ENCODE data around the gene UBE2V1.
A peak's percentile ranks its signal among the peaks of the same experiment; 100 is the strongest.

The UBE2V1 gene

GRCh38 chr20:50044353-50044960 lies 68.5 kb downstream of the UBE2V1 start:
- H3K4me1 Mint-ChIP-seq (ENCODE audit: low read depth), result peaks cover 23% of the 10 kb centered on the region
- H3K9me3 Mint-ChIP-seq, result no peaks in the 10 kb centered on the region

GRCh38 chr20:50043573-50044352 lies 69.2 kb downstream of the UBE2V1 start:
- no peak overlapping the region for H3K4me3 Mint-ChIP-seq
- H3K4me1 Mint-ChIP-seq (ENCODE audit: low read depth), result peaks cover 19% of the 10 kb centered on the region

More at GRCh38 chr20:50044353-50044960, 68.5 kb downstream of the UBE2V1 start:
- H3K36me3 Mint-ChIP-seq (ENCODE audit: low read depth), result no peaks in the 10 kb centered on the region
- H3K27ac Mint-ChIP-seq, result no peak overlapping the region
- H3K27me3 Mint-ChIP-seq, result peaks cover 10% of the 10 kb centered on the region
- no peak overlapping the region for H3K4me3 Mint-ChIP-seq

GRCh38 chr20:50042370-50043313 lies 70.3 kb downstream of the UBE2V1 start:
- H3K36me3 Mint-ChIP-seq (ENCODE audit: low read depth), result no peaks in the 10 kb centered on the region
- H3K9me3 Mint-ChIP-seq, result no peaks in the 10 kb centered on the region
- H3K27ac Mint-ChIP-seq, result no peak overlapping the region
- peaks cover 10% of the 10 kb centered on the region for H3K27me3 Mint-ChIP-seq
- H3K4me3 Mint-ChIP-seq, result no peak overlapping the region
- peaks cover 9% of the 10 kb centered on the region for H3K4me1 Mint-ChIP-seq (ENCODE audit: low read depth)

More at GRCh38 chr20:50043573-50044352, 69.2 kb downstream of the UBE2V1 start:
- no peaks in the 10 kb centered on the region for H3K36me3 Mint-ChIP-seq (ENCODE audit: low read depth)
- no peak overlapping the region for H3K27ac Mint-ChIP-seq
- no peaks in the 10 kb centered on the region for H3K9me3 Mint-ChIP-seq
- peaks cover 10% of the 10 kb centered on the region for H3K27me3 Mint-ChIP-seq

GRCh38 chr20:50041246-50041873 lies 71.6 kb downstream of the UBE2V1 start:
- Mint-ChIP-seq H3K36me3 (ENCODE audit: low read depth) (no peaks in the 10 kb centered on the region), H3K27me3 (peaks cover 6% of the 10 kb centered on the region), H3K9me3 (no peaks in the 10 kb centered on the region), H3K4me1 (ENCODE audit: low read depth) (peaks cover 5% of the 10 kb centered on the region), H3K27ac (peak overlapping the region; percentile 47), H3K4me3 (no peak overlapping the region)

- H3K27ac Mint-ChIP-seq, result peak overlapping the region; percentile 47
Measured at GRCh38 chr20:50040432-50041245, 72.3 kb downstream of the UBE2V1 start.

GRCh38 chr20:50039706-50040431 lies 73.1 kb downstream of the UBE2V1 start:
- no peaks in the 10 kb centered on the region for H3K9me3 Mint-ChIP-seq
- H3K27me3 Mint-ChIP-seq, result no peaks in the 10 kb centered on the region
- peaks cover 5% of the 10 kb centered on the region for H3K4me1 Mint-ChIP-seq (ENCODE audit: low read depth)
- no peak overlapping the region for H3K27ac Mint-ChIP-seq
- H3K4me3 Mint-ChIP-seq, result no peak overlapping the region
- no peaks in the 10 kb centered on the region for H3K36me3 Mint-ChIP-seq (ENCODE audit: low read depth)

More at GRCh38 chr20:50040432-50041245, 72.3 kb downstream of the UBE2V1 start:
- H3K4me1 Mint-ChIP-seq (ENCODE audit: low read depth), result peaks cover 5% of the 10 kb centered on the region
- peaks cover 2% of the 10 kb centered on the region for H3K27me3 Mint-ChIP-seq
- no peak overlapping the region for H3K4me3 Mint-ChIP-seq
- no peaks in the 10 kb centered on the region for H3K9me3 Mint-ChIP-seq
- H3K36me3 Mint-ChIP-seq (ENCODE audit: low read depth), result no peaks in the 10 kb centered on the region

GRCh38 chr20:50038574-50038991 lies 74.4 kb downstream of the UBE2V1 start:
- Mint-ChIP-seq H3K27ac (no peak overlapping the region), H3K9me3 (no peaks in the 10 kb centered on the region), H3K36me3 (ENCODE audit: low read depth) (no peaks in the 10 kb centered on the region), H3K4me3 (no peak overlapping the region), H3K27me3 (no peaks in the 10 kb centered on the region), H3K4me1 (ENCODE audit: low read depth) (peaks cover 5% of the 10 kb centered on the region)

GRCh38 chr20:50038169-50038568 lies 74.8 kb downstream of the UBE2V1 start:
- Mint-ChIP-seq H3K4me3 (no peak overlapping the region), H3K27me3 (no peaks in the 10 kb centered on the region), H3K36me3 (ENCODE audit: low read depth) (no peaks in the 10 kb centered on the region), H3K27ac (no peak overlapping the region), H3K4me1 (ENCODE audit: low read depth) (peaks cover 5% of the 10 kb centered on the region), H3K9me3 (no peaks in the 10 kb centered on the region)

GRCh38 chr20:50037575-50037974 lies 75.4 kb downstream of the UBE2V1 start:
- no peak overlapping the region for H3K4me3 Mint-ChIP-seq

GRCh38 chr20:50037123-50037522 lies 75.8 kb downstream of the UBE2V1 start:
- peaks cover 5% of the 10 kb centered on the region for H3K4me1 Mint-ChIP-seq (ENCODE audit: low read depth)
- no peak overlapping the region for H3K4me3 Mint-ChIP-seq
- H3K9me3 Mint-ChIP-seq, result no peaks in the 10 kb centered on the region
- H3K27ac Mint-ChIP-seq, result no peak overlapping the region
- H3K27me3 Mint-ChIP-seq, result no peaks in the 10 kb centered on the region
- no peaks in the 10 kb centered on the region for H3K36me3 Mint-ChIP-seq (ENCODE audit: low read depth)

More at GRCh38 chr20:50037575-50037974, 75.4 kb downstream of the UBE2V1 start:
- Mint-ChIP-seq H3K4me1 (ENCODE audit: low read depth) (peaks cover 5% of the 10 kb centered on the region), H3K36me3 (ENCODE audit: low read depth) (no peaks in the 10 kb centered on the region), H3K27me3 (no peaks in the 10 kb centered on the region), H3K9me3 (no peaks in the 10 kb centered on the region), H3K27ac (no peak overlapping the region)

GRCh38 chr20:50036703-50037102 lies 76.2 kb downstream of the UBE2V1 start:
- no peak overlapping the region for H3K4me3 Mint-ChIP-seq
- H3K36me3 Mint-ChIP-seq (ENCODE audit: low read depth), result no peaks in the 10 kb centered on the region
- H3K27me3 Mint-ChIP-seq, result no peaks in the 10 kb centered on the region

GRCh38 chr20:50034567-50035180 lies 78.3 kb downstream of the UBE2V1 start:
- Mint-ChIP-seq H3K4me3 (no peak overlapping the region), H3K27ac (no peak overlapping the region), H3K4me1 (ENCODE audit: low read depth) (no peaks in the 10 kb centered on the region), H3K36me3 (ENCODE audit: low read depth) (no peaks in the 10 kb centered on the region), H3K27me3 (no peaks in the 10 kb centered on the region), H3K9me3 (no peaks in the 10 kb centered on the region)

More at GRCh38 chr20:50036703-50037102, 76.2 kb downstream of the UBE2V1 start:
- H3K4me1 Mint-ChIP-seq (ENCODE audit: low read depth), result peaks cover 5% of the 10 kb centered on the region
- H3K9me3 Mint-ChIP-seq, result no peaks in the 10 kb centered on the region
- H3K27ac Mint-ChIP-seq, result no peak overlapping the region

All from stimulated activated naive CD8-positive, alpha-beta T cell treated with anti-CD3 and anti-CD28 coated beads, Interleukin-15, Interleukin-2, amounts not matched to agents 100 ng/mL and 50 ng/mL, for 24 hours (primary cell).